Sigmoid colon (tissue), 7 donors: Measurements from ENCODE around the gene NPY4R. TPM values are rescaled to one million over a fixed set of nuclear protein-coding genes. Genes with fewer than 3 reads are reported as not detected.
"Not testable (repeated sequence)": the region's sequence is repeated elsewhere in the genome, so short reads cannot be mapped to it uniquely, and the experiment has no call there.

Experiments
- DNase-seq: peaks from one replicate; pipeline ENCODE4 v3.0.0-alpha.2; 2019
- H3K27ac ChIP-seq, 4 donors: fragments of 200-600 bp; sonication (generic); one replicate each; pipeline ENCODE4 v1.5.1; 2016 to 2019; ENCODE audit warnings: mild to moderate bottlenecking in 1 of 4
- H3K27me3 ChIP-seq, 3 donors: fragments of 200-600 bp; sonication (generic); one replicate each; pipeline ENCODE4 v1.5.1; 2019; ENCODE audit warnings: mild to moderate bottlenecking in 1 of 3
- H3K36me3 ChIP-seq, 4 donors: fragments of 200-600 bp; sonication (generic); one replicate each; pipeline ENCODE4 v1.5.1; 2016 to 2019
- H3K4me1 ChIP-seq, 4 donors: fragments of 200-600 bp; sonication (generic); one replicate each; pipeline ENCODE4 v1.5.1; 2017 to 2019
- H3K4me3 ChIP-seq, 4 donors: fragments of 200-600 bp; sonication (generic); one replicate each; pipeline ENCODE4 v1.5.1; 2017 to 2019; ENCODE audit warnings: mild to moderate bottlenecking in 2 of 4, moderate library complexity in 1 of 4
- H3K9me3 ChIP-seq, 4 donors: fragments of 200-600 bp in 3 of 4; sonication (generic) in 3 of 4; one replicate each; pipeline versions ENCODE4 v1.5.1 to v1.6.1; 2013 to 2019
- EP300 ChIP-seq, 4 donors: sonication (generic); formaldehyde crosslinking; IDR thresholded peaks; one replicate each; pipeline ENCODE4 v1.6.1; 2017; ENCODE audit warnings: antibody characterized with exemption in 4 of 4
- POLR2AphosphoS5 ChIP-seq, 4 donors: sonication (generic); formaldehyde crosslinking; IDR thresholded peaks; one replicate each; pipeline ENCODE4 v1.6.1; 2017; ENCODE audit warnings: antibody characterized with exemption in 4 of 4
- WGBS, 2 donors: extraction: QIAGEN DNeasy Blood & Tissue Kit; methylation state at CpG; one replicate each; pipeline ENCODE4 v1.1.7; 2013; 5-methylcytosine and 5-hydroxymethylcytosine counted together
- intact Hi-C: fragments of 100-400 bp; cut with DNase I; formaldehyde crosslinking; loops from one replicate; pipeline ENCODE4 v1.15.1; 2023
- polyA plus RNA-seq, 3 donors: library from polyadenylated mRNA; stranded (reverse); fragments of 200-250 nt; gene quantifications; one replicate each; pipeline ENCODE4 v1.2.3, GENCODE V29; 2013
- total RNA-seq, 4 donors: library from RNA; depleted of rRNA; stranded (reverse); fragments of >200 nt; gene quantifications; one replicate each; pipeline ENCODE4 v1.1.0, GENCODE V29; 2016
- donor health status: healthy with polysubstance abuse.
- donor health status: Bipolar disorder and iron deficiency.
- donor health status: healthy.

NPY4R gene
- total and polyA plus RNA-seq, 7 donors, result 0.46 to 6.6 (median 3.1) TPM

GRCh38 chr10:46455992-46456391, 9.8 kb downstream of the NPY4R start:
- intact Hi-C loops, result not testable (repeated sequence)

GRCh38 chr10:46451365-46451764, 14.4 kb downstream of the NPY4R start:
- H3K9me3 ChIP-seq, H3K4me1 ChIP-seq, intact Hi-C loops, DNase-seq, H3K27ac ChIP-seq, H3K4me3 ChIP-seq, H3K27me3 ChIP-seq, H3K36me3 ChIP-seq: not testable (repeated sequence)
- 16 to 57% methylated on average over 1 of the region's 1 CpG for WGBS, 2 donors

More at GRCh38 chr10:46455992-46456391, 9.8 kb downstream of the NPY4R start:
- not testable (repeated sequence) for H3K27me3 ChIP-seq, H3K36me3 ChIP-seq, H3K27ac ChIP-seq, H3K4me1 ChIP-seq, H3K4me3 ChIP-seq, DNase-seq, H3K9me3 ChIP-seq
- WGBS, 2 donors, result no CpG with 5 or more reads among the region's 2 CpGs

- H3K4me1 ChIP-seq, H3K27ac ChIP-seq, H3K4me3 ChIP-seq, intact Hi-C loops, H3K36me3 ChIP-seq, DNase-seq, H3K27me3 ChIP-seq, H3K9me3 ChIP-seq: not testable (repeated sequence)
- WGBS, 2 donors, result 94 to 95% methylated on average over 7 of the region's 8 CpGs
Measured at GRCh38 chr10:46450829-46451228, 14.9 kb downstream of the NPY4R start.

GRCh38 chr10:46447439-46447838, 18.3 kb downstream of the NPY4R start:
- H3K4me3 ChIP-seq, intact Hi-C loops, H3K36me3 ChIP-seq, DNase-seq, H3K27me3 ChIP-seq, H3K9me3 ChIP-seq: not testable (repeated sequence)
- 32 to 75% methylated on average over 3 of the region's 5 CpGs for WGBS, 2 donors
- Histone ChIP-seq H3K4me1 (peaks cover 0 to 13% (median 8%) of the 10 kb centered on the region in 4 donors), H3K27ac (peak overlapping the region in 3 of 4 donors; percentile 41 to 60 (median 44))

- Histone ChIP-seq H3K27ac (peak overlapping the region in 3 of 4 donors; percentile 63 to 72 (median 70)), H3K4me1 (peaks cover 0 to 21% (median 15%) of the 10 kb centered on the region in 4 donors)
- TF ChIP-seq POLR2AphosphoS5 (IDR thresholded peaks at IDR 0.05) (peak in 2 of 4 donors; percentile 44 to 69), EP300 (IDR thresholded peaks at IDR 0.05) (peak in 1 of 4 donors; percentile 75)
- WGBS, 2 donors, result 92 to 98% methylated on average over 3 to 4 of the region's 8 CpGs
- H3K36me3 ChIP-seq, H3K9me3 ChIP-seq, intact Hi-C loops, H3K4me3 ChIP-seq, H3K27me3 ChIP-seq: not testable (repeated sequence)
- DNase-seq, result peak; percentile 76
Measured at GRCh38 chr10:46445389-46446122, 20.2 kb downstream of the NPY4R start.

GRCh38 chr10:46443422-46443821, 22.3 kb downstream of the NPY4R start:
- 26 to 28% methylated on average over 1 of the region's 1 CpG for WGBS, 2 donors
- intact Hi-C loops, DNase-seq: not testable (repeated sequence)

GRCh38 chr10:46442706-46443275, 23.0 kb downstream of the NPY4R start:
- peaks cover 0 to 21% (median 15%) of the 10 kb centered on the region in 4 donors for H3K4me1 ChIP-seq
- intact Hi-C loops, H3K27me3 ChIP-seq, H3K4me3 ChIP-seq, H3K9me3 ChIP-seq, DNase-seq, H3K36me3 ChIP-seq: not testable (repeated sequence)
- peak overlapping the region in 3 of 4 donors; percentile 71 to 81 (median 78) for H3K27ac ChIP-seq
- peak in 2 of 4 donors; percentile 15 to 29 for TF ChIP-seq POLR2AphosphoS5 (IDR thresholded peaks at IDR 0.05)
- 59 to 69% methylated on average over 9 to 10 of the region's 10 CpGs for WGBS, 2 donors

More at GRCh38 chr10:46443422-46443821, 22.3 kb downstream of the NPY4R start:
- not testable (repeated sequence) for H3K36me3 ChIP-seq, H3K27me3 ChIP-seq, H3K4me3 ChIP-seq, H3K9me3 ChIP-seq
- Histone ChIP-seq H3K27ac (peak overlapping the region in 3 of 4 donors; percentile 71 to 81 (median 78)), H3K4me1 (peaks cover 0 to 21% (median 15%) of the 10 kb centered on the region in 4 donors)

- H3K9me3 ChIP-seq, H3K36me3 ChIP-seq, H3K4me3 ChIP-seq, H3K27me3 ChIP-seq, DNase-seq, intact Hi-C loops: not testable (repeated sequence)
- peak overlapping the region in 3 of 4 donors; percentile 71 to 81 (median 78) for H3K27ac ChIP-seq
- 27 to 55% methylated on average over 5 to 6 of the region's 7 CpGs for WGBS, 2 donors
- peaks cover 0 to 21% (median 15%) of the 10 kb centered on the region in 4 donors for H3K4me1 ChIP-seq
Measured at GRCh38 chr10:46441837-46442278, 23.9 kb downstream of the NPY4R start.

GRCh38 chr10:46440942-46441341, 24.8 kb downstream of the NPY4R start:
- H3K9me3 ChIP-seq, H3K36me3 ChIP-seq, H3K4me3 ChIP-seq, intact Hi-C loops, H3K27me3 ChIP-seq: not testable (repeated sequence)
- Histone ChIP-seq H3K4me1 (peaks cover 0 to 21% (median 15%) of the 10 kb centered on the region in 4 donors), H3K27ac (peak overlapping the region in 1 of 4 donors; percentile 81)
- WGBS, 2 donors, result no CpG with 5 or more reads among the region's 4 CpGs
- DNase-seq, result peak; percentile 85

GRCh38 chr10:46423550-46423949, 42.2 kb downstream of the NPY4R start:
- DNase-seq, intact Hi-C loops, H3K27ac ChIP-seq, H3K36me3 ChIP-seq, H3K4me1 ChIP-seq, H3K4me3 ChIP-seq, H3K27me3 ChIP-seq, H3K9me3 ChIP-seq: not testable (repeated sequence)
- WGBS, 2 donors, result no CpG with 5 or more reads among the region's 2 CpGs

GRCh38 chr10:46419570-46420379, 46.0 kb downstream of the NPY4R start:
- WGBS, 2 donors, result 65 to 78% methylated on average over 4 of the region's 13 CpGs
- intact Hi-C loops, result not testable (repeated sequence)

GRCh38 chr10:46418283-46418682, 47.5 kb downstream of the NPY4R start:
- H3K9me3 ChIP-seq, H3K4me3 ChIP-seq, H3K4me1 ChIP-seq, H3K36me3 ChIP-seq, intact Hi-C loops, H3K27me3 ChIP-seq, DNase-seq: not testable (repeated sequence)
- H3K27ac ChIP-seq, result peak overlapping the region in 3 of 4 donors; percentile 74 to 79 (median 76)
- WGBS, 2 donors, result 83 to 87% methylated on average over 4 to 6 of the region's 7 CpGs

More at GRCh38 chr10:46419570-46420379, 46.0 kb downstream of the NPY4R start:
- H3K27me3 ChIP-seq, H3K4me3 ChIP-seq, H3K36me3 ChIP-seq, H3K4me1 ChIP-seq, DNase-seq, H3K9me3 ChIP-seq: not testable (repeated sequence)
- H3K27ac ChIP-seq, result peak overlapping the region in 1 of 4 donors; percentile 61
